SH-SY5Y (cell line): ENCODE data around the gene CLASP1.

ENCODE experiments used
- GATA2 ChIP-seq: IDR thresholded peaks from 2 replicates; pipeline ENCODE4 v1.6.1; 2011; ENCODE audit warnings: mild to moderate bottlenecking, low read depth, low read length
- GATA3 ChIP-seq: IDR thresholded peaks from 2 replicates; pipeline ENCODE4 v1.6.1; 2011; ENCODE audit warnings: low read depth, mild to moderate bottlenecking, low read length, moderate library complexity

GRCh38 chr2:121289271-121289670 is 360.0 kb downstream of the CLASP1 start:
- no peak for TF ChIP-seq GATA2
- TF ChIP-seq GATA3 = no peak
